ENCODE results near the gene CAPN3.

DNA sequence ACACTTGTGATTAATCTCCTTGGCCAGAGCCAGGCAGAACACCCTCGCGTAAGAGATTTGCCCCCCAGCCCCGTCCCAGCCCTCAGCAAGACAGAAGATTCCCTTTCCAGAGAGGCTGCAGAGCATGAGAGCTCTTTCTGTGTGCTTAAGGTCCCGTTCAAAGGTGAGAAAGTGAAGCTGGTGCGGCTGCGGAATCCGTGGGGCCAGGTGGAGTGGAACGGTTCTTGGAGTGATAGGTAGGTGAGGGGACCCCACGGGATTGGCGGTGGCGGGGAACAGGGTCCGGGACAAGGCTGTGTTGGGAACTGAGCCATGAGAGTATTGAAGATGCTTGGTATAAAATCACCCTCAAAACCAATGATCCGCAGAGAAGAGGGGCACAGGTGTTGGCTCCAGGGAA, 34.8 kb downstream of the CAPN3 start:
- TF ChIP-seq, protein P1, sequence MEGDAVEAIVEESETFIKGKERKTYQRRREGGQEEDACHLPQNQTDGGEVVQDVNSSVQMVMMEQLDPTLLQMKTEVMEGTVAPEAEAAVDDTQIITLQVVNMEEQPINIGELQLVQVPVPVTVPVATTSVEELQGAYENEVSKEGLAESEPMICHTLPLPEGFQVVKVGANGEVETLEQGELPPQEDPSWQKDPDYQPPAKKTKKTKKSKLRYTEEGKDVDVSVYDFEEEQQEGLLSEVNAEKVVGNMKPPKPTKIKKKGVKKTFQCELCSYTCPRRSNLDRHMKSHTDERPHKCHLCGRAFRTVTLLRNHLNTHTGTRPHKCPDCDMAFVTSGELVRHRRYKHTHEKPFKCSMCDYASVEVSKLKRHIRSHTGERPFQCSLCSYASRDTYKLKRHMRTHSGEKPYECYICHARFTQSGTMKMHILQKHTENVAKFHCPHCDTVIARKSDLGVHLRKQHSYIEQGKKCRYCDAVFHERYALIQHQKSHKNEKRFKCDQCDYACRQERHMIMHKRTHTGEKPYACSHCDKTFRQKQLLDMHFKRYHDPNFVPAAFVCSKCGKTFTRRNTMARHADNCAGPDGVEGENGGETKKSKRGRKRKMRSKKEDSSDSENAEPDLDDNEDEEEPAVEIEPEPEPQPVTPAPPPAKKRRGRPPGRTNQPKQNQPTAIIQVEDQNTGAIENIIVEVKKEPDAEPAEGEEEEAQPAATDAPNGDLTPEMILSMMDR (IDR thresholded peaks at IDR 0.05), result no peak
- no peak for TF ChIP-seq POLR2AphosphoS5 (IDR thresholded peaks at IDR 0.05)
